ENCODE results near the gene ZMYM4.
"Not testable (repeated sequence)": the region's sequence is repeated elsewhere in the genome, so short reads cannot be mapped to it uniquely, and the experiment has no call there.

ZMYM4 gene

DNA sequence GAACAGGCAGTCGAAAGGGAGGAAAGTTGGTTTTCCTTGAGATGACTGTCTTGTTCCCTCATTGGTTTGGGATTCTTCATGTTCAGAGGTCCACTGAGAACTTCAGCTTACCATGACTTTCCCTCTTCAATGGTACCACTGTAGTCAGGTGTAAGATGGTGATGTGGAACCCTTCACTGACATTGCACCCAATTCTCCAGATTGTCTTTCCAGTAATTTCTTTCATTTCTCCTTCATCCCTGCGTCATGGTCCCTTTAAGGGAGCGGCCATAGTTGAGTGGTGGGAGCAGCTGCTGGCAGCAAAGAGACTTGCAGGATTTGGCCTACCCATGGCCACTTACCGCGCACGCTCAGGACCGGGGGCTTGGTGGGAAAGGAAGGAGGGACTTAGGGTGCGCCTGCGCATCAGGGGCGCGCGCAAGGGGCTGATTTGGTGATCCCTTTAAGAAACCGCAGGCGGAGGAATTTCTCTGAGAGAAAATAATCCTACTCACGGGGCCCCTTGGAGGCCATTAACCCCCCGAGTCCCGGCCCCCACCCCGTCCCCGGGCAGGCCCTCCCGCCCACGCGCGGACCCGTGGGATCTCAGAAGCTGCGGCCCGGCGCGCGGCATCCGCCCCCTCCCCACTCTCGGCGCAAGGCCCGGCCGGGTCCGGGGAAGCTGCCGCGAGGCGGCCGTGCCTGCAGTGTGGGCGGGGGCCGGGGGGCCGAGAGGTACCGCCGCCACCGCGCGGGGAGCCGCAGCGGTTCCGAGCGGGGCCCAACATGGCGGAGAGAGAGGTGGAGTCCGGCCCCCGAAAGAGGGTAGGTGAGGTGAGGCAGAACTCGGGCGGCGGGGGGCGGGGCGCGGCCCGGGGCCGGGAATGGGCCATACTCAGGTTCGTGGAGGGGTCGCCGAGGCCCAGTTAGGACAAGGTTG lies at the start of gene ZMYM4:
TSS of gene ZMYM4 (plus strand) at position 428 of the 919 bp plus-strand sequence. CDS start at position 766, 338 bp downstream.
- DNase-seq (ENCODE audit: low read depth, low spot score): peak; percentile 73

DNA sequence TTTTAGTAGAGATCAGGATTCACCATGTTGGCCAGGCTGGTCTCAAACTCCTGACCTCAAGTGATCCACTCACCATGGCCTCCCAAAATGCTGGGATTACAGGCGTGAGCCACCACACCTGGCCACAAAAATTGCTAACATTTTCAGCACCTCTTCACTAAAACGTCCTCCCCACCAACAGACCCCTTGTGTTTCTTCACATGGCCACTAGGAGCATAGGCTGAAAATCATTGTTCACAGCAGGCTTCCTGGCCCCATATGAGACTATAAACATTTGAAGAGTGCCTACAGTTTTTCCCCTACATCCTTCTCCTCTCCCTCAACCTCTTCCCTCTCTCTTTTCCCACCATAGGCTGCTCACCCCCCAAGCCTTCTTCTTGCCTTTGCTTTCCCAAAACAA lies 47.5 kb upstream of the ZMYM4 start:
- DNase-seq (ENCODE audit: low read depth, low spot score): no peak

DNA sequence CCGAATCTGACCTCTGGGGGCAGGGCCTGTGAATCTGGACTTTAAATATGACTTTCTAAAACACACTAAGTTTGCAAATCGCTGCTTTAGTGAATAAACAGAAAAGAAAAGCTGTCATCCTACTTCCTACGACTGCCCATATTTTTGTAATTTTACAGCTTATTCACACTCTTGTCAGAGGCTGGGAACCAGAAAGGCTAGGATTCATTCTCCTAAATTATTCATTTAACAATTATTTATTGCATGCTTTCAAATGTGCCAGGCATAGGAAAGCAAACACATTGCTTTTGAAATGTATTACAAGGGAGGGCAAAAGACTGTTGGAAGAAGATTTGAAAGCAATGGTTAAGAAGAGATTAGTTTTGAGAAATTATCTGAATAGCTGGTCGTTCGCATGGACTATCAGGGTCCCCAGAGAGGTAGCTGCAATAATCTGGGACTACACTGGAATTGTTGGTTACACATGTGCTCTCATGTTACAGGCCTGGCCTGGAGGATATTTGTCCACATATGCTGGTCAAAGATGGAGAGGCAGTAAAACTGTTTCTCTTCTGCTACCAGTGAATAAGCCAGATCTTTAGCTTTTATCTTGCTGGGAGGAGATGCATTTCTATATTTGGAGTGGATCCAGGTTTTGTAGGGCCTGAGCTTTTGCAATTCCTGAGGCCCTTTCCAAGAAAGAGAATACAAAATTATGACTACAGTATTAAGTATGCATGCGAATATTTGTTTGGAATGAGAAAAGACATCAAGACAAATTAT lies 46.0 kb upstream of the ZMYM4 start:
- no peak for DNase-seq (ENCODE audit: low read depth, low spot score)

DNA sequence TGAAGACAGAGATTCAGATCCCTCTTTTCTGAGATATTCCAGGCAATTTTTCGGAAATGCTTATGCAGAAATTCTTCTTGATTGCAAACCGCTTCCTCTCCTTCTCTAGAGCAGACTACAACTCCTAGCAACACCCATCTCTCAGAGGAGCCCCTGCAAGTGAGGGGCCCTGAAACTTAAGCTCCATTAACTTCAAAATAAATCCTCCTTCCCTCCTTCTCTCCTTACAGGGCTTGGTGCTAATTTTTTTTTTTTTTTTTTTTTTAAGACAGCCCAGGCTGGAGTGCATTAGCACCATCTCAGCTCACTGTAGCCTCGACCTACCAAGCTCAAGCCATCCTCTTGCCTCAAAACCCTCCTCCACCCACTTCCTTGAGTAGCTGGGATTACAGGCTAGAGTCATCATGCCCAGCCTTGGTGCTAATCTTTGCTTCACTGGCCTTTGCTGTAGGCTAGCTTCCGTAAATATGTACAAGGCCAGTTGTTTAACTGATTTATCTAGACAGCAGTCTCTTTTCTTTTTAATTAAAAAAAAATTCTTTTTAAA lies 45.4 kb upstream of the ZMYM4 start:
- DNase-seq (ENCODE audit: low read depth, low spot score): no peak

DNA sequence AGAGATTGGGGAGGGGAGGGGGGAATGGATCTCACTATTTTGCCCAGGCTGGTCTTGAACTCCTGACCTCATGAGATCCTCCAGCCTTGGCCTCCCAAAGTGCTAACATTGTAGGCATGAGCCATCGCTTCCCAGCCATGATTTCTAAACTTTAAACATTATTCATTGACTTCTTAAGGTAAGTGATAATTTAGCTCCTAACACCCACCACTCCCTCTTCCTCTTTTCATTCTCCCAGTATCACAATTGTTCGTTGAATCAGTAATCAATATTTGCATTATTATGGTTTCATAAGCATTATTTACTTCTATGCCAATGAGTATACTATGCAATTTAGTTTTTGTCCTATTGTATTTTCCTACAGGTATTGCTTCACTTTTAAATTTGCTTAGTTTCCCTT lies 42.0 kb upstream of the ZMYM4 start:
- DNase-seq (ENCODE audit: low read depth, low spot score): no peak

DNA sequence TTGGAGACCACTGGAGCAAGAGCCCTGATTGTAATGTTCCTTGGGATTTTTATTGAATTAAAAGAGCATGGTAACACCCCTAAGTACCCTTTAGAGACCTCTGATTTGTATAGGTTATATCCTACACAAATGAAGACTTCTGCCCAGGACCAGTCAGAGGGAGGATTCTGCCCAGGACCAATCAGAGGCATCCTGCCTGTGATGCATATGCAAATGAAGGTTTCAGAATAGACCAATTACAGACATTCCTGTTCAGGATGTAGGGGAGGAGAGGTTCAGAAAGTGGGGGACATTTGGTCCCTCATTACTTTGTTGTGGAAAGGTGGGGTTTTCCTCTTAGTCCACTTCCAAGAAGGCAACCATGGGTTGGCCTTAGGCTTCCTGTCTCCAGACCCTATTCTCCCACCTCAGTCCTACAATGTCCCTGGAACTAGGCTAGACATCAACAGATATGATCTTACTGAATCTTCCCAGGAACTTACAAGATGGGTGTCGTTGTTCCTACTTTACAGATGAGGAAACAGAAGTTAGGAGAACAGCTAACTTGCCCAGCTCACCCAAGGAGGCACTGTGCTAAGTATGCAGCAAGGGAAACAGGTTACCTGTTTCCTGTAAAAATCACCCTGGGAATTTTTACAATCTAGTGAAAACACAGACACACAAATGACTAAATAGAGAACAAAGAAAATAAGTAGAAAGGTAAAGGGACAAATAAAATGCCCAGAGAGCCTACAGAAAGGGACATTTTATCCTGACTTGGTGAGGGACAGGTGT lies 38.7 kb upstream of the ZMYM4 start:
- DNase-seq (ENCODE audit: low read depth, low spot score): no peak

DNA sequence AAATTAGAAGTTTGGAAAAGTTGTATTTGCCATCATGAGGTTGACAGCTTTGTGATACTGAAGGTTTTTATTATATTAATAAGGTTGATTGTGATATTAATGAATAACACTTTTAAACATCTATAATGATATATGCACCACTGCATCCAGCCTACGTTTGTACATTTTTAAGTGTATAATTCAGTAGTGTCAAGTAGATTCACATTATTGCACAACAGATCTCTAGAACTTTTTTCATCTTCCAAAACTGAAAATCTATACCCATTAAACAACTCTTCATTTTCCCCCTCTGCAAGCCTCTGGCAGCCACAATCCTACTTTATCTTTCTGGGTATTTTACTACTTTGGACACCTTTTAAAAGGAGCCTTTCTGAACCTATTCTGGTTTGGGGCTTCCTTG lies 37.2 kb upstream of the ZMYM4 start:
- DNase-seq (ENCODE audit: low read depth, low spot score): no peak

DNA sequence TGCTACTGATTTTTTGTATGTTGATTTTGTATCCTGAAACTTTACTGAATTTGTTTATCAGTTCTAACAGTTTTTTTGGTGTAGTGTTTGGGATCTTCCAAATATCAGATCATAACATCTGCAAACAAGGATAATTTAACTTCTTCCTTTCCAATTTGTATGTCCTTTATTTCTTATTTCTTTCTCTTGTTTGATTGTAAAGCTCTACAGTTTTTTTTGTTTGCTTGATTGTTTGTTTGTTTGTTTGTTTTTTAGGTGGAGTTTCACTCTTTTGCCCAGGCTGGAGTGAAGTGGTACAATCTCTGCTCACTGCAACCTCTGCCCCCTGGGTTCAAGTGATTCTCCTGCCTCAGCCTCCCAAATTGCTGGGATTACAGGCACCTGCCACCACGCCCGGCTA lies 31.7 kb upstream of the ZMYM4 start:
- not testable (repeated sequence) for DNase-seq (ENCODE audit: low read depth, low spot score)

DNA sequence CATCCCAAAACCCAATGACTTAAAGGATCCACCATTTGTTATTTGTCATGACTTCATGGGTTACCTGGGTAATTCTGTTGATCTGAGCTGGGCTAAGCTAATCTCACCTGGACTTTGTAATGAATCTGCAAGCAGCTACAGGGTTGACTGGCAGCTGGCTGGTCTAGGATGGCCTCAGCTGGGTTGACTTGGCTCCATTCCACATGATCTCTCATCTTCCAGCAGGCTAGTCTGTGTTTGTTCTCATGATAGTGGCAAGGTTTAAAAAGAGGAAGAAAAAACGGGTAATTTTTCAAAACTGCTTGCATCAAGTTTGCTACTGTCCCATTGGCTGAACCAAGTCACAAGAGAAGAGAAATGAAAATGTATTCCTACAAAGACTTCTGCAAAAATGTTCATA lies 24.8 kb upstream of the ZMYM4 start:
- no peak for DNase-seq (ENCODE audit: low read depth, low spot score)

DNA sequence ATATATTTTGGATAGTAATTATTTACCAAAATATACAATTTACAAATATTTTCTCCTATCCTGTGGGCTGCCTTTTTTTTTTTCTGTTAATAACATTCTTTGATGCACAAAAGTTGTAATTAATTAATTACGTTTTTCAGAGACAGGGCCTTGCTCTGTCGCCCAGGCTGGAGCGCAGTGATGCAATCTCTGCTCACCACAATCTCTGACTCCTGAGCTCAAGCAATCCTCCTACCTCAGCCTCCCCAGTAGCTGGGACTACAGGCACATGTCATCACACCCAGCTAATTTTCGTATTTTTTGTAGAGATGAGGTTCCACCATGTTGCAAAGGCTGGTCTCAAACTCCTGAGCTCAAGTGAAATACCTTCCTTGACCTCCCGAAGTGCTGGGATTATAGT lies 21.3 kb upstream of the ZMYM4 start:
- DNase-seq (ENCODE audit: low read depth, low spot score): no peak

DNA sequence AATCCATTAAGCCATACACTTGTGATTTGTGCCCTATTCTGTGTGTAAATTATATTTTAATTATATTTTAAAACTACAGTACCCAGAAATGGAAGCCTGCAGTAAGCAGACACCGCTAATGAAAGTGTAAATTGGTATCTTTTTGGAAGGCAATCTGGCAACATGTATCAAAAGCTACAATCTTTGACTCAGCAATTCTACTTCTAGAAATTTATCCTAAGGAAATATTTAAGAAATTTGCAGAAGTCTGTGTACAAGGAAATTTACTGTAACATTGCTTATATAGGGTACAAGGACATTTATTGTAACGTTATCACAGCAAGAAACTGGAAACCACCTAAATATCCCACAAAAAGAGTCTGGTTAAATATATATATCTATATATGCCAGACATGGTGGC lies 14.6 kb upstream of the ZMYM4 start:
- DNase-seq (ENCODE audit: low read depth, low spot score): no peak

DNA sequence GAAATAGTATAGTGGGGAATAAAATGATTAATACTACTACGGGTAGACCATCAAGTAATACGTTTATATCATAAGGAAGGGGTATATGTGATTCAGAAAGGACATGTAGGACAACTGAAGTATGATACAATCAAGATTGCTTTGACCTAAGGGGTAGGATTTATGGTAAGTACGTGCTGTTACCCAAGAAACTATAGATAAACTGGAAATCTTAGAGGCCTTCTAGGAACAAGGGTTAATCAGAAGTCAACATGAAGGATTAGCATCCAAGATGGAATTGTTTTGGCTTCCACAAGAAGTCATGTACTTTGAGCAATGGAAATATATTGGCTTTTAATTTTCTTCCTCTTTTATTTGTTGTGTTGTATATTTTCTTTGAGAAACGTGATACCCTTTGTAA lies 13.2 kb upstream of the ZMYM4 start:
- no peak for DNase-seq (ENCODE audit: low read depth, low spot score)

DNA sequence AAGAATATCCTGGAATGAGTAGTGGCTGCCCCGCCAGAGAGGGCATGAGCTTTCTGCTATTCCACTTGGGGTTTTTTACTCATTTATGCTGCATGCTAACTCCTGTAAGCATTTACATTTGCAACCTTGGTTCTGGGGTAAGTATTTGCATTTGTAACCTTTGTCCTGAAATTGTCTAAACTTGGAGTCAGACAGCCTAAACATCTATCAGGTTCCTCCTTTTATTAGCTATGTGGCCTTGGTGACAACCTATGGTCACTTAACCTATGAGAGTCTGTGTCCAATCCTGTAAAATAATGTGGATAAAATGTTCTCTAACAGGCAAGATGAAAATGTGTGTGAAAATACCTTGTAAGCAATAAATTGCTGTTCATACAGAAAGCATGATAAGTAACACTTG lies 8.9 kb upstream of the ZMYM4 start:
- no peak for DNase-seq (ENCODE audit: low read depth, low spot score)

DNA sequence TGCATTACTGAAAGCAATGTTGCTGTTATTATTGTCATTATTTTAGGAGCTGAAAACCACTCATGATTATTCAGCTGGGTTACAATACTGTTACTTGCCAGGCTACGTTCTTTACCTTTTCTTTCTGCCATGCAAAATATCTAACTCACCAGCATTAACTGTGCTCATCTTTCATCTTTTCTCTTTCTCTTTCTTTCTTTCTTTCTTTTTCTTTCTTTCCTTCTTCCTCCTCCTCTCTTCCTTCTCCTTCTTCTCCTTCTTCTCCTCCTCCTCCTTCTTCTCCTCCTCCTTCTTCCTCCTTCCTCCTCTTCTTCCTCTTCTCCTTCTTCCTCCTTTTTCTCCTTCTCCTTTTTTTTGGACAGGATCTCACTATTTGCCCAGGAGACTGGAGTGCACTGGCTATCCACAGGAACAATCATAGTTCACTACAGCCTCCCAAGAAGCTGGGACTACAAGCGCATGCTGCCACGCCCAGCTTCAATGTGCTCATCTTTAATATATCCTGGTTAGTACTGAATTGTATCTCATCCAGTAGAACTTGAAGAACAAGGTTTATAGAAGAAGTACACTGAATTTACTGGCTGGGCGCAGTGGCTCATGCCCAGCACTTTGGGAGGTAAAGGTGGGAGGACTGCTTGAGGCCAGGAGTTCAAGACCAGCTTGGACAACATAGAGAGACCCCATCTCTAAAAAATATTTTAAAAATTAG lies 6.9 kb upstream of the ZMYM4 start:
- no peak for DNase-seq (ENCODE audit: low read depth, low spot score)

DNA sequence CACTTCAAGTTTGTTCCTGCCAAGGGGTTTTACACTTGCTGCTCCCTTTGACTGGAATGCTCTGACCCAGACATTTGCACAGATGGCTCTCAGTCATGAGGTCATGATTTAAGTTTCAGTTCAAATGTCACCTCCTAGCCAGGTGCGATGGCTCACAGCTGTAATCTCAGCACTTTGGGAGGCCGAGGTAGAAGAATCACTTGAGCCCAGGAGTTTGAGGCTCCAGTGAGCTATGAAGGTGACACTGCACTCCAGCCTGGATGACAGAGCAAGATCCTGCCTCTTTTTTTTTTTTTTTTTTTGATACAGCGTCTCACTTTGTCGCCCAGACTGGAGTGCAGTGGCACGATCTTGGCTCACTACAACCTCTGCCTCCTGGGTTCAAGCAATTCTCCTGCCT lies 4.5 kb upstream of the ZMYM4 start:
- no peak for DNase-seq (ENCODE audit: low read depth, low spot score)

DNA sequence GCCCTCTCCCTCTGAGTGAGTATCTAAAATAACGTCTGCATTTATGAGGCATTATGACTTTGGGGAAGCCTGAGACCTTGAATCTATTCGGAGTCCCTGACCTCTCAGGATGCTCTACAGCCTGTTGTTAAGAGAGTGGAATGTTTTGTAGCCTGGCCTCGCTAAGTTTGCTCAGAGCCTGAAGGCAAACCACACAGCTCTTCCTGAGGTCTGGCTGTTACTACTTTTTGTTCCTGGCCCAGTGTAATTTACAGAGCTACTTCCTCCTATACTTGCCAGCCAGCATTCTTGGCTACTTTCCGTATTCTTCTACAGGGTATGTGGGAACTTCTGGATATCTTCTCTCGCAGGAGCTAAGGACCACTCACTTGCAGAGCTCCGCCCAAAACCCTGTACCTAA lies 3.6 kb upstream of the ZMYM4 start:
- no peak for DNase-seq (ENCODE audit: low read depth, low spot score)

DNA sequence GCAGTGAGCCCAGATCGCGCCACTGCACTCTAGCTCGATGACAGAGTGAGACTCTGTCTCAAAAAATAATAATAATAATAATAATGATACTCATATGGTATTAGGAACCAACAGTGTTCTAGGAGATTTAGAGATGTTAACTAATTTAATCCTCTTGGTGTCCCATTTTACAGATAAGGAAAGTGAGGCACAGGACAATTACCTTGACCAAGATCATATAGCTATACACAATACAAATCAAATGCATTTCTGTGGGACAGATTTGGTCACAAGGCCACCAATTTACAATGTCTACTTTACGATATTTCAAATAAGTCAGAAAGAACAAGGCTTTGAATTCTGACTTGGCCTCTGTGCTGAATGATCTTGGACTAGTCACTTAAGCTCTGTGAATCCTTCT lies 2.2 kb upstream of the ZMYM4 start:
- no peak for DNase-seq (ENCODE audit: low read depth, low spot score)

DNA sequence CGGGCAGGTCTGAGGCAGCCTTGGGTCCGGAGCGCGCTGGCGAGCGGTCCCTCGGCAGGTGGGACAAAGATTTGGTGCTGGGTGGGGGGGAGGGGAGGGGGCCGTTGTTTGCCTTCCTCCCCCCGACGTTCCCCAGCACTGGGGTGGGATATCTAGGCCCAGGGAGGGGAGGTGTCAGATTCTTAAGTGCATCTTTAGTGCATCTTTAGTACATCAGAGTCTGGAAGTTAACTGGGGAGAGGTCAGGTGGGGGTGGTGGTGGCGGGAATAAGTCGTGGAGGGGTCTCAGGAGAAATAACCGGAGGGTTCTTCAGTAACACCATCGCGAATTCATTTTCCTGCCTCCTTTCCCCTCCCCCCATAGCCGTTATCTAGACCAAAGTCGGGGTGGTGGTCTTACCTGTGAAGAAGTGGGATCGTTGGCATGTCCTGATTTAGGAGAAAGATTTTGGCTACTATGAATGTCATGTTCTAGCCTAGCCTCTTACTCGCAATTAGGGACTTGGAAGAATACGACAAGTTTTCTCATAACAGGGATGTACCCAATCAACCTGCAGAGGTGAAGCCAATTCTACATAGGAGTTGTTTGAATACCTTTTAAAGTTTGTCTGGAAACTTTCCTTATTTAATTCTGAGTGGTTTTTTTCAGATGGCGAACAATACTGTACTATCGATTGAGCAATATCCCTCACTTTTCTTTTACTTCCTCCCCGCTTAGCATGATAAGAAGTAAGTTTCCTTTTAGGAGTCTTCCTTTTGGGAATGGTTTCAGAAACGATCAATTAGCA lies 886 bp downstream of the ZMYM4 start:
- peak; percentile 0 for DNase-seq (ENCODE audit: low read depth, low spot score)

DNA sequence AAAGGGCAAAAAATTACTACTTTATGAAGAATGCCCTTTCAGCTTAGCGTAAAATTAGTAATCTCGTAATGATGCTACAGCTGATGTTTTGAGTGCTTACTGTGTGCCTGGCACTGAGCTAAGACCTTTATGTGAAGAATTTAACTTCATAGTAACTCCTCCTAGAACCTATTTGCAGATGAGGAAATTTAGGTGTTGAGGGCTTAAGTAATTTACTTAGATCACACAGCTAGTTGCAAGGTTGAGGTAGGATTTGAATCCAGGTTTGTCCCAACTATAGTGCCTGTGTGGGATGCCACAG lies 1.4 kb downstream of the ZMYM4 start:
- DNase-seq (ENCODE audit: low read depth, low spot score): no peak

DNA sequence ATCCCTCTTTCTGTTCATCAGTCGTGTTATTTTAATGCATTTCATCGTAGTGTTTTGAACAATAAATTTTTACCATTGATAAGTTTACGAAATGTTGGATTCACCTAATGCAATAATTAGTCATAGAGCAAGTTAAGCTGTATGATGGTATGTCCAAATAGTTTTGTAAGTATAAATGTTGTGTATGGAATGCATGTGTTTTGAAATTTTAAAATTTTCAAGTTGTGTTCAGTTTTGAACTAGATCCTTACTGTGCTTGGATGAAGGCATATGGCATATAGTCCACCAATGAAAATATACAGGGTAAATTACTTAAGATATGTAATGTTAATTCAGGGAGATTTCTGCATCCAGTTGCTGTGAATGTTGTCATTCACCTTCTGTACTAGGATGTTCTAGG lies 2.3 kb downstream of the ZMYM4 start:
- DNase-seq (ENCODE audit: low read depth, low spot score): no peak

DNA sequence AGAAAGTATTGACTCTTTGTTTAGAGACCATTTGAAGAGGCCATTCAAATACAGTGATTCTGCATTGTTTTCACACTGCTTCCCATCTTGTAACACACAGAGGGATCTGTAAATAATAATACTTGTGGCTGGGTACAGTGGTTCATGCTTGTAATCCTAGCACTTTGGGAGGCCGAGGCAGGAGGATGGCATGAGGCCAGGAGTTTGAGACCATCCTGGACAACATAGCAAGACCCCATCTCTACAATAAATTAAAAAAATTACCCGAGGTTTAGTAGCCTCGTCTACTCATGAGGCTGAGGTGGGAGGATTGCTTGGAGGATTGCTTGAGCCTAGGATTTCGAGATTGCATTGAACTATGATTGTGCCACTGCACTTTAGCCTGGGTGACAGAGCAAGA lies 5.7 kb downstream of the ZMYM4 start:
- no peak for DNase-seq (ENCODE audit: low read depth, low spot score)
